Endothelial cell of umbilical vein (primary cell): ENCODE data around the gene SEMA4B. TPM values are rescaled to one million over a fixed set of nuclear protein-coding genes. Genes with fewer than 3 reads are reported as not detected.
A peak's percentile ranks its signal among the peaks of the same experiment; 100 is the strongest.

Experiments used
- BruUV-seq: library from RNA; stranded (reverse); fragments of 400-500 nt; replicated peaks from 2 replicates; lab custom pipeline; 2021; lab: Mats Ljungman, UMichigan
- CTCF ChIA-PET: fragments of 300-600, 350-600 bp; sonication (Branson Sonifier 250); formaldehyde crosslinking; loops from one replicate; lab custom pipeline; 2021; ENCODE audit warnings: antibody characterized with exemption, inconsistent platforms; lab: Charles Lee
- POLR2A ChIA-PET: fragments of 300-600, 350-600 bp; sonication (Branson Sonifier 250); formaldehyde crosslinking; loops from one replicate; lab custom pipeline; 2021; ENCODE audit warnings: antibody characterized with exemption, inconsistent platforms; lab: Charles Lee
- DNase-seq: peaks from one replicate; pipeline ENCODE4 v3.0.0-alpha.2; 2011; ENCODE audit warnings: low read depth, low spot score
- FAIRE-seq: peaks from 2 replicates; lab custom pipeline; 2011; peaks lifted over from hg19 to GRCh38; lab: Jason Lieb, UNC
- H2AFZ ChIP-seq: 2 replicates; pipeline ENCODE4 v1.6.0; 2012; ENCODE audit warnings: low read depth, low read length, control low read depth, inconsistent platforms
- H3K27ac ChIP-seq: 2 replicates; pipeline ENCODE4 v1.5.1; 2011; ENCODE audit warnings: low read depth, mild to moderate bottlenecking, control low read depth, low read length, moderate library complexity; ENCODE audit not compliant: insufficient read depth
- H3K27me3 ChIP-seq, 2 experiments: 2 replicates each; pipeline versions ENCODE4 v1.6.0 to v1.6.1; 2011; ENCODE audit warnings: low read length in 2 of 2, mixed read lengths in 1 of 2; ENCODE audit not compliant: control insufficient read depth in 2 of 2, insufficient read depth in 2 of 2
- H3K36me3 ChIP-seq, 2 experiments: 2 replicates in 1 of 2; 3 replicates in 1 of 2; pipeline ENCODE4 v1.5.1; 2011; ENCODE audit warnings: low read length in 2 of 2, mild to moderate bottlenecking in 1 of 2, moderate library complexity in 1 of 2; ENCODE audit not compliant: control insufficient read depth in 2 of 2, insufficient read depth in 2 of 2; ENCODE audit errors: extremely low read depth in 1 of 2
- H3K4me1 ChIP-seq: 3 replicates; pipeline ENCODE4 v1.5.1; 2011; ENCODE audit warnings: mild to moderate bottlenecking, low read length; ENCODE audit not compliant: control insufficient read depth, insufficient read depth; ENCODE audit errors: extremely low read depth
- H3K4me2 ChIP-seq: 2 replicates; pipeline ENCODE4 v1.6.1; 2011; ENCODE audit warnings: low read length, control low read depth, mixed read lengths; ENCODE audit not compliant: insufficient read depth
- H3K4me3 ChIP-seq, 3 experiments: fragments of 200-600 bp in 1 of 3; sonication (generic), shearing (Covaris generic) in 1 of 3; replicated peaks in 1 of 3; 2 replicates each; pipeline ENCODE4 v1.5.1; 2011 to 2016; ENCODE audit warnings: control low read depth in 3 of 3, low read length in 3 of 3, mild to moderate bottlenecking in 2 of 3, inconsistent platforms in 1 of 3, low read depth in 1 of 3, moderate library complexity in 1 of 3; ENCODE audit not compliant: insufficient read depth in 1 of 3
- H3K79me2 ChIP-seq: 2 replicates; pipeline ENCODE4 v1.6.0; 2012; ENCODE audit warnings: low read length, inconsistent platforms; ENCODE audit not compliant: control insufficient read depth, insufficient read depth
- H3K9ac ChIP-seq: replicated peaks from 2 replicates; pipeline ENCODE3; 2011; ENCODE audit warnings: low read length, control low read depth; ENCODE audit not compliant: insufficient read depth; ENCODE audit errors: extremely low read depth
- H3K9me1 ChIP-seq: replicated peaks from 3 replicates; pipeline ENCODE4 v1.6.0; 2011; ENCODE audit warnings: mild to moderate bottlenecking, low read length; ENCODE audit not compliant: control insufficient read depth, insufficient read depth; ENCODE audit errors: extremely low read depth
- H3K9me3 ChIP-seq: replicated peaks from 2 replicates; pipeline ENCODE4 v1.5.1; 2012; ENCODE audit warnings: low read length, inconsistent platforms; ENCODE audit not compliant: control insufficient read depth, insufficient read depth
- H4K20me1 ChIP-seq: replicated peaks from 2 replicates; pipeline ENCODE3; 2011; ENCODE audit warnings: mild to moderate bottlenecking, low read length; ENCODE audit not compliant: control insufficient read depth, insufficient read depth; ENCODE audit errors: extremely low read depth
- EZH2 ChIP-seq: IDR thresholded peaks from 2 replicates; pipeline ENCODE4 v1.6.1; 2012; ENCODE audit warnings: borderline replicate concordance, low read depth, mild to moderate bottlenecking, moderate library complexity, low read length, inconsistent platforms; ENCODE audit not compliant: severe bottlenecking
- FOS ChIP-seq: IDR thresholded peaks from 2 replicates; pipeline ENCODE4 v1.6.1; 2011; ENCODE audit warnings: mild to moderate bottlenecking, low read length, moderate library complexity, borderline replicate concordance; ENCODE audit not compliant: insufficient read depth
- GATA2 ChIP-seq: IDR thresholded peaks from 2 replicates; pipeline ENCODE4 v1.7.0; 2011; ENCODE audit warnings: low read depth, mild to moderate bottlenecking, moderate library complexity, mixed read lengths, low read length; ENCODE audit not compliant: insufficient read length, insufficient read depth
- MYC ChIP-seq: IDR thresholded peaks from one replicate; pipeline ENCODE4 v1.6.1; 2011; ENCODE audit warnings: mild to moderate bottlenecking, low read depth, low read length
- POLR2A ChIP-seq: IDR thresholded peaks from 2 replicates; pipeline ENCODE4 v1.6.1; 2012; ENCODE audit warnings: low read depth, mild to moderate bottlenecking, control low read depth, low read length
- POLR2AphosphoS5 ChIP-seq: IDR thresholded peaks from 2 replicates; pipeline ENCODE4 v1.6.1; 2012; ENCODE audit warnings: low read depth, mild to moderate bottlenecking, control low read depth, low read length, moderate library complexity; ENCODE audit not compliant: insufficient read depth
- dilution Hi-C: fragments of 300-500 bp; cut with MboI; formaldehyde crosslinking; loops from one replicate; pipeline ENCODE4 v1.15.0; 2019; ENCODE audit warnings: low sequenced_read_pairs; ENCODE audit not compliant: extremely low pct_ligation_motif_present
- intact Hi-C: fragments of 100-400 bp; cut with micrococcal nuclease; formaldehyde crosslinking; loops from one replicate; pipeline ENCODE4 v1.10.0; 2022
- polyA plus RNA-seq, 4 experiments: library from polyadenylated mRNA; depleted of rRNA in 3 of 4; stranded (reverse) in 3 of 4; unstranded in 1 of 4; fragments of >200 nt; gene quantifications; 2 replicates each; pipeline versions ENCODE4 v1.2.1 to v1.2.3, GENCODE V29; 2011 to 2012; ENCODE audit warnings: missing spikeins in 1 of 4
- total RNA-seq: library from RNA; stranded (reverse); gene quantifications from 2 replicates; pipeline ENCODE4 v1.2.3, GENCODE V29; 2021

Gene SEMA4B
- total and polyA plus RNA-seq, 2 donors (not counting 3 experiments of a cell fraction or from before 2014, with no cell fraction given), result 6.1 to 7.1 TPM

GRCh38 chr15:90233387-90234095 is 32.4 kb downstream of the SEMA4B start, which contains the start of gene CIB1:
CIB1 (minus strand) TSS chr15:90233941; CDS start chr15:90233885, 56 bp downstream.
- Histone ChIP-seq H3K79me2 (peaks cover 11% of the 10 kb centered on the region), H3K4me1 (peaks cover 18% of the 10 kb centered on the region), H3K9me1 (no peaks in the 10 kb centered on the region), H3K27me3 (no peaks in the 10 kb centered on the region), H3K4me2 (peak within 1 kb of the TSS; percentile 92), H3K9me3 (no peaks in the 10 kb centered on the region), H3K27ac (peak within 1 kb of the TSS; percentile 69), H4K20me1 (no peaks in the 10 kb centered on the region), H3K9ac (peak within 1 kb of the TSS; percentile 92), H3K4me3 (peak within 1 kb of the TSS; percentile 77 to 93 (median 82)), H2AFZ (peak within 1 kb of the TSS; percentile 78), H3K36me3 (peaks cover 3 to 15% of the 10 kb centered on the region in 2 experiments)
- intact Hi-C loops, result loop anchor here (1.0 to 5.0 kb wide), 4 partner anchors 16 to 131 kb away; partner anchors contain the start of genes IDH2, NGRN, SEMA4B and TTLL13
- TSS peak; percentile 32 for BruUV-seq
- dilution Hi-C loops, result no loop called here
- DNase-seq, result peak; percentile 98
- CTCF ChIA-PET, result interaction anchor here (0.9 to 5.2 kb wide), 12 partner anchors 12 to 72 kb away, joined by 3 to 47 read pairs (median 6); partner anchors contain the start of genes NGRN and TTLL13
- POLR2A ChIA-PET, result interaction anchor here (0.8 to 1.5 kb wide), 5 partner anchors 14 to 32 kb away, joined by 4 to 8 read pairs (median 5); partner anchors contain the start of genes NGRN, SEMA4B and TTLL13
- TF ChIP-seq MYC (no peak), POLR2A (peak; percentile 67)
- peak; percentile 97 for FAIRE-seq

- no peaks in the 10 kb centered on the region for H3K9me1 ChIP-seq
- POLR2A ChIA-PET, result interaction anchor here (0.8 to 1.5 kb wide), 5 partner anchors 14 to 33 kb away, joined by 4 to 8 read pairs (median 5); partner anchors contain the start of genes NGRN, SEMA4B and TTLL13
- H3K9me3 ChIP-seq, result no peaks in the 10 kb centered on the region
- H2AFZ ChIP-seq, result peak within 1 kb of the TSS; percentile 78
- DNase-seq (no peak), FAIRE-seq (no peak)
- CTCF ChIA-PET, result interaction anchor here (0.9 to 5.2 kb wide), 9 partner anchors 13 to 73 kb away, joined by 3 to 47 read pairs (median 8); partner anchors contain the start of genes NGRN and TTLL13
- TSS peak; percentile 60 for BruUV-seq
- H3K4me3 ChIP-seq, result peak within 1 kb of the TSS; percentile 77 to 93 (median 82)
- peak within 1 kb of the TSS; percentile 92 for H3K9ac ChIP-seq
- intact Hi-C loops, result loop anchor here (1.0 to 5.0 kb wide), 3 partner anchors 15 to 132 kb away; partner anchors contain the start of genes IDH2, NGRN and TTLL13
- H3K4me1 ChIP-seq, result peaks cover 18% of the 10 kb centered on the region
- H3K36me3 ChIP-seq, result peaks cover 3 to 10% of the 10 kb centered on the region in 2 experiments
- no peaks in the 10 kb centered on the region for H4K20me1 ChIP-seq
- dilution Hi-C loops, result no loop called here
- H3K27me3 ChIP-seq, result no peaks in the 10 kb centered on the region
- H3K27ac ChIP-seq, result peak within 1 kb of the TSS; percentile 69
- H3K4me2 ChIP-seq, result peak within 1 kb of the TSS; percentile 92
- peaks cover 11% of the 10 kb centered on the region for H3K79me2 ChIP-seq
- TF ChIP-seq POLR2AphosphoS5 (no peak), FOS (peak; percentile 41), POLR2A (peak; percentile 50), EZH2 (no peak), GATA2 (peak; percentile 69)
These were observed 33.2 kb downstream of the SEMA4B start, which contains the start of gene GDPGP1 for GRCh38 chr15:90234096-90234988. GDPGP1 (plus strand) TSS chr15:90234209; CDS start chr15:90240909, 6,700 bp downstream.
